ENCODE data around the gene HAUS7. TPM values are rescaled to one million over a fixed set of nuclear protein-coding genes. Genes with fewer than 3 reads are reported as not detected.

HAUS7 gene
- total and polyA plus RNA-seq, 2 experiments from 2014 or later: 24.5 to 28.3 TPM

DNA sequence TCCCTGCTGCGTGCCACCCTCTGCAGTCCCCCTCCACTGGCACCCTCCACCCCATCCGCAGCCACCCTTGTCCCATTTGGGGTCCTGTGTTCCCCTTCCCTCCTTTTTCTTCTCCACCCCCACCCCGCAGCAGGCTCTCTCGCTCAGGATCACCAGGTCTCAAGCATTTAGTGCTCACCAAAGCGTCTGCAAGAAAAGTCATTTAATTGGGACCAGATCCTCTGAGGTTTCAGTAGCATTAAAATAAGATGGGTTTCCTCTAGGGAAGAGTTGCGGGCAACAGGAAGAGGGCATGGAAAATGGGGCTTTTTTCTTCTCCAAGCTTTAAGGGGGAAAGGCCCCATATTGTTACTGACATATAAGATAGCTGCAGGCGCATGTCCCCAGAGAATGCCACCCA lies 4.9 kb upstream of the HAUS7 start:
- H3K9me2 ChIP-seq (ENCODE audit: insufficient read depth): no peaks in the 10 kb centered on the region
- peak overlapping the region; percentile 55 for H3K9ac ChIP-seq
- H3K27me3 ChIP-seq (replicated peaks; ENCODE audit: insufficient read depth): no peaks in the 10 kb centered on the region
- H3K27ac ChIP-seq: peak overlapping the region; percentile 33
- TF ChIP-seq EZH2phosphoT487 (IDR thresholded peaks at IDR 0.05; ENCODE audit: insufficient read depth, low read depth): no peak
- TF ChIP-seq EZH2 (IDR thresholded peaks at IDR 0.05; ENCODE audit: insufficient read depth, poor library complexity, severe bottlenecking): no peak
- peak; percentile 33 for DNase-seq
- H3K9me3 ChIP-seq (ENCODE audit: low read depth): no peaks in the 10 kb centered on the region
- H3K4me2 ChIP-seq (ENCODE audit: unreplicated experiment): peak overlapping the region; percentile 48
- in situ Hi-C loops (cut with MboI): no loop called here
- H3F3A ChIP-seq (ENCODE audit: insufficient read depth): 0 out of 2 replicates have a peak, but pooled peaks cover 4% of the 10 kb centered on the region
- H3K79me2 ChIP-seq (ENCODE audit: insufficient read depth): no peaks in the 10 kb centered on the region
- no peaks in the 10 kb centered on the region for H3K36me3 ChIP-seq (ENCODE audit: low read depth)
- 25% methylated on average over 4 to 7 of the region's 7 CpGs for WGBS, 2 experiments (ENCODE audit: low coverage in 1 of 2, low lambda C conversion rate in 2 of 2, missing lambda C conversion rate in 2 of 2)
- H2AFZ ChIP-seq: no peak overlapping the region
- peak overlapping the region; percentile 47 for H3K4me3 ChIP-seq
- H3K4me1 ChIP-seq (ENCODE audit: insufficient read depth): peaks cover 28% of the 10 kb centered on the region
- H4K20me1 ChIP-seq (ENCODE audit: insufficient read depth): no peaks in the 10 kb centered on the region

DNA sequence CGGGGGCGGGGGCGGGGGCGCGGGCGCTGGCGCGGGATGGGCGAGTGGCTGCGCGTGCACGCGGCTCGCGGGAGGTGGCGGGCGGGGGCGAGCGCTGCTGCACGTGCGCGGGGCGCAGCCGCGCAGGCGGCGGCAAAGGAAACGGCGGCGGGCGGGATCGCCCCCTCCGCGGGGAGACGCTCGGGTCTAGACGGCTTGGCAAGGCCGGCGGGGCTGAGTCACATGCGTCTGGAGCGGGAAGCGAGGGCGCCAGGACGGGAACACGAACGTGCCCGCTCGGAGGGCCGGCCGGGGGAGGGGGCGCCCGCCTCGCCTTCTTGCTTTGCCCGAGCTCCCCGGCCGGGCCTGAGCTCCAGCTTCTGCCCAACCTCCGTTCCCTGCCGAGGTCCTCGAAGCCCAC lies 4.3 kb upstream of the HAUS7 start:
- Histone ChIP-seq H2AFZ (no peak overlapping the region), H3K4me2 (ENCODE audit: unreplicated experiment) (peak overlapping the region; percentile 48), H3K27ac (peak overlapping the region; percentile 33), H3K9ac (peak overlapping the region; percentile 55), H3K36me3 (ENCODE audit: low read depth) (no peaks in the 10 kb centered on the region), H4K20me1 (ENCODE audit: insufficient read depth) (no peaks in the 10 kb centered on the region), H3K4me1 (ENCODE audit: insufficient read depth) (peaks cover 28% of the 10 kb centered on the region), H3K27me3 (replicated peaks; ENCODE audit: insufficient read depth) (no peaks in the 10 kb centered on the region), H3K9me2 (ENCODE audit: insufficient read depth) (no peaks in the 10 kb centered on the region), H3K4me3 (peak overlapping the region; percentile 47), H3F3A (ENCODE audit: insufficient read depth) (0 out of 2 replicates have a peak, but pooled peaks cover 4% of the 10 kb centered on the region), H3K79me2 (ENCODE audit: insufficient read depth) (no peaks in the 10 kb centered on the region), H3K9me3 (ENCODE audit: low read depth) (no peaks in the 10 kb centered on the region)
- 0 to 2% methylated on average over 1 to 10 of the region's 59 CpGs for WGBS, 2 experiments (ENCODE audit: low coverage in 1 of 2, low lambda C conversion rate in 2 of 2, missing lambda C conversion rate in 2 of 2)
- TF ChIP-seq EZH2 (IDR thresholded peaks at IDR 0.05; ENCODE audit: insufficient read depth, poor library complexity, severe bottlenecking) (no peak), EZH2phosphoT487 (IDR thresholded peaks at IDR 0.05; ENCODE audit: insufficient read depth, low read depth) (no peak)
- peak; percentile 83 for DNase-seq
- in situ Hi-C loops (cut with MboI): no loop called here

DNA sequence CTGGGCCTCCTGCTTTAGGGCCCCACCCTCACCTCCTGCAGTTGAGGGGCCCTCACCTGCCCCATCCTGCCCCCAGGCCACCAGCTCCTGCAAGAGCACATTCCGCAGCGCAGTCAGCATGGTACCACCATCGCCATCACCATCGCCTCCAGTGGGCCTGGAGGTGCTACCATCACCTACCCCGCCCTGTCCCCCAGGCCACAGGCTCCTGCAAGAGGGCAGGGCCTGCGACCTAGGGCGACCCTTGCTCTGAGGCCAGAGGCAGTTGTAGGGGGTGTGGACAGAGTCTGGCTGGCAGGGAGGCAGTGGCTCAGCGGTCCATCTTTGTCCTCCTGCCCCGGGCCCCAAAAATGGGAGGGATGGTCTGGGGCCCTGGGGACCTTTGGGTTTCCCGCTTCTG lies 3.9 kb upstream of the HAUS7 start:
- H3K4me1 ChIP-seq (ENCODE audit: insufficient read depth): peaks cover 28% of the 10 kb centered on the region
- no peaks in the 10 kb centered on the region for H3K9me3 ChIP-seq (ENCODE audit: low read depth)
- no peak overlapping the region for H3K4me3 ChIP-seq
- no peak overlapping the region for H3K4me2 ChIP-seq (ENCODE audit: unreplicated experiment)
- WGBS, 2 experiments (ENCODE audit: low coverage in 1 of 2, low lambda C conversion rate in 2 of 2, missing lambda C conversion rate in 2 of 2): 75 to 97% methylated on average over 7 to 10 of the region's 10 CpGs
- H3F3A ChIP-seq (ENCODE audit: insufficient read depth): 0 out of 2 replicates have a peak, but pooled peaks cover 4% of the 10 kb centered on the region
- TF ChIP-seq EZH2 (IDR thresholded peaks at IDR 0.05; ENCODE audit: insufficient read depth, poor library complexity, severe bottlenecking) (no peak), EZH2phosphoT487 (IDR thresholded peaks at IDR 0.05; ENCODE audit: insufficient read depth, low read depth) (no peak)
- in situ Hi-C loops (cut with MboI): no loop called here
- H3K36me3 ChIP-seq (ENCODE audit: low read depth): no peaks in the 10 kb centered on the region
- no peak for DNase-seq
- H2AFZ ChIP-seq: no peak overlapping the region
- H3K27ac ChIP-seq: no peak overlapping the region
- no peaks in the 10 kb centered on the region for H3K9me2 ChIP-seq (ENCODE audit: insufficient read depth)
- H3K9ac ChIP-seq: no peak overlapping the region
- H3K27me3 ChIP-seq (replicated peaks; ENCODE audit: insufficient read depth): no peaks in the 10 kb centered on the region
- no peaks in the 10 kb centered on the region for H3K79me2 ChIP-seq (ENCODE audit: insufficient read depth)
- no peaks in the 10 kb centered on the region for H4K20me1 ChIP-seq (ENCODE audit: insufficient read depth)

DNA sequence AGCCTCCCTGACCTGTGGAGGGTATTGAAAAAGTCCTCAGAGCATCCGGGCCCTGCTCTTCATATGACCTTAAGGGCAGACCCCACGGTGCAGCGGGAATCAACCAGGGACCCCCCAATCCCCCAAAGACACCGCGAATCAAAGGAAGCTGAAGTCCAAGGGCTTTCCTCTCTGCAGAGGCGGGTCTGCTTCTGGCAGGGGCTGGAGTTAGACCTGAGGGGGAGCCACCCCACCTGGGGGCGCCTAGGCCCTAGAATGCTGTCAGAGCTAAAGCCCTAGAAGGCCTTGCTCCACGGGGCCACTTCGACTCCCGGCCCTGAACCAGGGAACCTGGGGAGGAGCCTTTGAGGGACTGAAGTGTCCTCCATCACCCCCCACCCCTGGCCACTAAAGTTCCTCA lies 2.8 kb upstream of the HAUS7 start:
- H3F3A ChIP-seq (ENCODE audit: insufficient read depth): 0 out of 2 replicates have a peak, but pooled peaks cover 4% of the 10 kb centered on the region
- H4K20me1 ChIP-seq (ENCODE audit: insufficient read depth): no peaks in the 10 kb centered on the region
- H3K4me2 ChIP-seq (ENCODE audit: unreplicated experiment): no peak overlapping the region
- H3K27me3 ChIP-seq (replicated peaks; ENCODE audit: insufficient read depth): no peaks in the 10 kb centered on the region
- no peaks in the 10 kb centered on the region for H3K9me3 ChIP-seq (ENCODE audit: low read depth)
- no peak overlapping the region for H2AFZ ChIP-seq
- H3K79me2 ChIP-seq (ENCODE audit: insufficient read depth): no peaks in the 10 kb centered on the region
- in situ Hi-C loops (cut with MboI): no loop called here
- peaks cover 27% of the 10 kb centered on the region for H3K4me1 ChIP-seq (ENCODE audit: insufficient read depth)
- no peak overlapping the region for H3K9ac ChIP-seq
- TF ChIP-seq EZH2phosphoT487 (IDR thresholded peaks at IDR 0.05; ENCODE audit: insufficient read depth, low read depth) (no peak), EZH2 (IDR thresholded peaks at IDR 0.05; ENCODE audit: insufficient read depth, poor library complexity, severe bottlenecking) (no peak)
- 88 to 94% methylated on average over 3 to 9 of the region's 10 CpGs for WGBS, 2 experiments (ENCODE audit: low coverage in 1 of 2, low lambda C conversion rate in 2 of 2, missing lambda C conversion rate in 2 of 2)
- no peak for DNase-seq
- no peaks in the 10 kb centered on the region for H3K36me3 ChIP-seq (ENCODE audit: low read depth)
- no peak overlapping the region for H3K4me3 ChIP-seq
- no peaks in the 10 kb centered on the region for H3K9me2 ChIP-seq (ENCODE audit: insufficient read depth)
- H3K27ac ChIP-seq: no peak overlapping the region
